Measurements from ENCODE around the gene ATP2B3.

The ATP2B3 gene

GRCh38 chrX:153504445-153505016 lies 12.9 kb upstream of the ATP2B3 start:
- TF ChIP-seq CTCF (IDR thresholded peaks at IDR 0.05; ENCODE audit: low read depth, low read length): no peak
- no peak overlapping the region for H3K4me3 ChIP-seq (replicated peaks in 1 of 2; ENCODE audit: low read depth in 2 of 2, low read length in 2 of 2)
- no peak for DNase-seq (ENCODE audit: low read depth in 2 of 2)

DNA sequence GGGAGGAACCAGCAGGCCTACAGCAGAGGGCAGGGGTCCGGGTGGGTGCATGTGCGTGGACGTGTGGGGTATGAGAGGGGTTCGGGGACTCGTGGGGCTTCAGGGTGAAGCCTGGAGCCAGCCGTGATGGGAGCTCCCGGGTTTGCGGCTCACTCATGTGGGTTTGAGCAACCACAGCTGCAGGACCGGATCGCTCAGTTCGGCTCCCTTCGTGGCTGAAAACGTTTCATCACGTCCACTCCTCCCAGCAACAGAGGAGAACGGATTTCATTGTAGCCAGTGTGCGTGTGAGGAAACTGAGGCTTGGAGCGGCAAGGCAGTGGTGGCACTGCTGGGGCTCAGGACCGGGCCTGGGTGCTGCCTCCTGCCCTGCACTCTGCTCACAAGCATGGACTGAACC lies 12.1 kb upstream of the ATP2B3 start:
- no peak overlapping the region for H3K4me3 ChIP-seq (replicated peaks in 1 of 2; ENCODE audit: low read depth in 2 of 2, low read length in 2 of 2)
- no peak for DNase-seq (ENCODE audit: low read depth in 2 of 2)
- TF ChIP-seq CTCF (IDR thresholded peaks at IDR 0.05; ENCODE audit: low read depth, low read length): no peak

- peak; percentile 71 to 77 for DNase-seq (ENCODE audit: low read depth in 2 of 2)
- TF ChIP-seq CTCF (IDR thresholded peaks at IDR 0.05; ENCODE audit: low read depth, low read length): peak; percentile 67
- H3K4me3 ChIP-seq (replicated peaks in 1 of 2; ENCODE audit: low read depth in 2 of 2, low read length in 2 of 2): no peak overlapping the region
These were observed 9.8 kb upstream of the ATP2B3 start for GRCh38 chrX:153507484-153508178.

- no peak overlapping the region for H3K4me3 ChIP-seq (replicated peaks in 1 of 2; ENCODE audit: low read depth in 2 of 2, low read length in 2 of 2)
- TF ChIP-seq CTCF (IDR thresholded peaks at IDR 0.05; ENCODE audit: low read depth, low read length): no peak
- DNase-seq (ENCODE audit: low read depth in 2 of 2): no peak
These were observed 7.8 kb upstream of the ATP2B3 start for GRCh38 chrX:153509592-153509991.

- TF ChIP-seq CTCF (IDR thresholded peaks at IDR 0.05; ENCODE audit: low read depth, low read length): no peak
- DNase-seq (ENCODE audit: low read depth in 2 of 2): no peak
- no peak overlapping the region for H3K4me3 ChIP-seq (replicated peaks in 1 of 2; ENCODE audit: low read depth in 2 of 2, low read length in 2 of 2)
These were observed 7.1 kb upstream of the ATP2B3 start for GRCh38 chrX:153510383-153510782.

GRCh38 chrX:153511784-153512500 lies 5.5 kb upstream of the ATP2B3 start:
- DNase-seq (ENCODE audit: low read depth in 2 of 2): no peak
- TF ChIP-seq CTCF (IDR thresholded peaks at IDR 0.05; ENCODE audit: low read depth, low read length): no peak
- no peak overlapping the region for H3K4me3 ChIP-seq (replicated peaks in 1 of 2; ENCODE audit: low read depth in 2 of 2, low read length in 2 of 2)
